Activated T-cell treated with anti-CD3 and anti-CD28 coated beads, Interleukin-2, amount 50 U/mL, for 24 hours (primary cell): ENCODE data around the gene GUCA2B.

Experiments
- DNase-seq: peaks from one replicate; pipeline ENCODE4 v3.0.0-alpha.2; 2020
- H3K27ac Mint-ChIP-seq: 2 replicates; pipeline ENCODE4 v1.8.0; 2020; ENCODE audit warnings: mild to moderate bottlenecking, mixed read lengths
- H3K27me3 Mint-ChIP-seq: 2 replicates; pipeline ENCODE4 v1.8.0; 2020; ENCODE audit warnings: mixed read lengths
- H3K36me3 Mint-ChIP-seq: 2 replicates; pipeline ENCODE4 v1.8.0; 2020; ENCODE audit warnings: low read depth, mixed read lengths
- H3K4me1 Mint-ChIP-seq: 2 replicates; pipeline ENCODE4 v1.8.0; 2020; ENCODE audit warnings: low read depth, mixed read lengths
- H3K4me3 Mint-ChIP-seq: 2 replicates; pipeline ENCODE4 v1.8.0; 2020; ENCODE audit warnings: mild to moderate bottlenecking, moderate library complexity, mixed read lengths
- H3K9me3 Mint-ChIP-seq: 2 replicates; pipeline ENCODE4 v1.8.0; 2020; ENCODE audit warnings: mixed read lengths

The GUCA2B gene

DNA sequence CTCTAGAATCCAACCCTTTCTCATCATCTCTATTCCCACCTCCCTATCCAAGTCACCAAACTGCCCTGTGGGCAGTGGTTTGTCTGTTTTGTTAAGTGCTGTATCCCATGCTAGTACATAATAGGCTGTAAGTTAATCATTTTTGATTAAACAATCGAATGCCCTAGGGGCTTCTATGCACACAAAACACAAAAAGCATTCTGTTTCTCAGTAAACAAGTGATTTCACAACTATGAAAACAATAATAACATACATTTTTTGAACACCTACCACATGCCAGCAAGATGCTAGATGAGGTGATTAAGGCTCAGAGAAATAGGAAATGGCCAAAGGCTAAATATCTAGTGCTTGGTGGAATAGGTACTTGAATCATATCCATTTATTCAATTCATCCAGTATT is 5.0 kb upstream of the GUCA2B start:
- H3K4me3 Mint-ChIP-seq: no peak overlapping the region
- H3K9me3 Mint-ChIP-seq: no peaks in the 10 kb centered on the region
- peaks cover 5% of the 10 kb centered on the region for H3K4me1 Mint-ChIP-seq
- no peaks in the 10 kb centered on the region for H3K36me3 Mint-ChIP-seq
- no peak overlapping the region for H3K27ac Mint-ChIP-seq
- peaks cover 14% of the 10 kb centered on the region for H3K27me3 Mint-ChIP-seq
- no peak for DNase-seq

DNA sequence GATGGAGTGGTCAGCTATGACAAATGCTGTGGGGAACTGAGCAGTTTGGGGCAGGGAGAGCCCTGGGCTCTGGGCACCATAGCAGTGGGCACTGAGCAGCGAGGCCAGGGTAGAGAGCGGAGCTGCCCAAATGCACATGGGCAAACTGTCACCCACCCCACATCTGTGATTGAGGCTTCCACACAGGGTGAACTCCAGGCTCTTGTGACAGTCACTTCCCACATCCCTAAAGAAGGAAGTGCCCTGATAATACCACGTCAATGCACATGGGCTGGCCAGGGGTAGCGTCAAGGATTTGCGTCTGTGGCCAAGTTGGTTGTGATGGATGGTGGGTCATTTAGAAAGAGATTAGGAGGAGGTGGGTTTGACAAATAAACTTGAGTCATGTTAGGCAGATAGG is 2.6 kb upstream of the GUCA2B start:
- no peak for DNase-seq
- no peaks in the 10 kb centered on the region for H3K36me3 Mint-ChIP-seq
- no peak overlapping the region for H3K27ac Mint-ChIP-seq
- H3K9me3 Mint-ChIP-seq: no peaks in the 10 kb centered on the region
- H3K4me3 Mint-ChIP-seq: no peak overlapping the region
- H3K4me1 Mint-ChIP-seq: no peaks in the 10 kb centered on the region
- peaks cover 4% of the 10 kb centered on the region for H3K27me3 Mint-ChIP-seq

DNA sequence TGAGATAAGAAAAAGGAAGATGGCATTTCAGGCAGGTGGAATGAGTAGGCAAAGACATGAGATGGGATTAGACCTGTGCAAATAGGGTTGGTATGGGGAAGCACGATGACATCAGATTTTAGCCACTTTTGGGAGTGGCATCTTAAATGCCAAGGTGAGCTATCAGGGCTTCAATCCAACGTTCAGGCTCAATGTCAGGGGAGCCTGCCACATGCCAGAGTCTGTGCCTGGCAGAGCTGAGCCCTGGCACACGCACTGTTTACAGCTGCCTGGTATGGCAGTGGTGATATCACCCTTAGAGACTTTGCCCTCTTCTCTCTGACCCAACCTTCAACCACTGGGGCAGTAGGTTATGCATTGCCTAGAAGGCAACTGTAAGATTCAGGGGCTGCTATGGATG is 1.1 kb upstream of the GUCA2B start:
- no peak overlapping the region for H3K27ac Mint-ChIP-seq
- H3K4me1 Mint-ChIP-seq: no peaks in the 10 kb centered on the region
- H3K36me3 Mint-ChIP-seq: no peaks in the 10 kb centered on the region
- no peak for DNase-seq
- H3K4me3 Mint-ChIP-seq: no peak overlapping the region
- H3K9me3 Mint-ChIP-seq: no peaks in the 10 kb centered on the region
- peaks cover 4% of the 10 kb centered on the region for H3K27me3 Mint-ChIP-seq

DNA sequence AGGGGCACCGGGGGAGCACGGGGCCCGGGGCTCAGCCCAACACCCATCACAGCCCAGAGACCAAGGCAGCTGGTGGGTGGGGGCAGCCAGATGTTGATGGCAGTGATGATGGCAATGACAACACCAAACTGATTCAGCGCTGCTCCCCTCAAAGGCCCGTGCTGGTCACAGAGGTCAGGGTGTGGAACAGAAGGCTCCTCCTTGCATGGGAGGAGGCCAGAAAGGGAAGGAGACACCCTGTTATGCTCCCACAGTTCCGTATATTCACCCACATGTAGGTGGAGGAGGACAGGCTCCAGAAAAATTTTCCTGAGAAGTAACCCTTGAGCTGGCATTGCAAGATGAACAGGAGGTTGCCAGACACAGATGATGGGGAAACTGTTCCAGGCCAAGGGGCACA is 414 bp downstream of the GUCA2B start:
- Mint-ChIP-seq H3K27me3 (peaks cover 4% of the 10 kb centered on the region), H3K27ac (no peak overlapping the region), H3K4me3 (no peak overlapping the region), H3K4me1 (peaks cover 7% of the 10 kb centered on the region), H3K9me3 (no peaks in the 10 kb centered on the region), H3K36me3 (no peaks in the 10 kb centered on the region)
- DNase-seq: no peak

DNA sequence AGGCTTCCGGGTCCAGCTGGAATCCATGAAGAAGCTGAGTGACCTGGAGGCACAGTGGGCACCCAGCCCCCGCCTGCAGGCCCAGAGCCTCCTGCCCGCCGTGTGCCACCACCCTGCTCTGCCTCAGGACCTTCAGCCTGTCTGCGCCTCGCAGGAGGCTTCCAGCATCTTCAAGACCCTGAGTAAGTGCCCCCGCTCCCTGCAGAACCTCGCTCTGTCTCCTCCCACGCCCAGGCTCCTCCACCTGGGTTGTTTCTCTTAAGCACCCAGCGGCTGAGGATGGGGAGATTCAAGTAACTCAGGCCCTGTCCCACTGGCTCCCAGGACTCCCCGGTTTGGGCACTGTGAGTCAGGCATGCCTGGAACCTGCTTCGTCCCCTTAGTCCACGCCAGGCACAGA is 1.5 kb downstream of the GUCA2B start:
- Mint-ChIP-seq H3K27ac (no peak overlapping the region), H3K9me3 (no peaks in the 10 kb centered on the region), H3K36me3 (no peaks in the 10 kb centered on the region), H3K4me1 (peaks cover 7% of the 10 kb centered on the region), H3K4me3 (no peak overlapping the region), H3K27me3 (peaks cover 4% of the 10 kb centered on the region)
- no peak for DNase-seq

DNA sequence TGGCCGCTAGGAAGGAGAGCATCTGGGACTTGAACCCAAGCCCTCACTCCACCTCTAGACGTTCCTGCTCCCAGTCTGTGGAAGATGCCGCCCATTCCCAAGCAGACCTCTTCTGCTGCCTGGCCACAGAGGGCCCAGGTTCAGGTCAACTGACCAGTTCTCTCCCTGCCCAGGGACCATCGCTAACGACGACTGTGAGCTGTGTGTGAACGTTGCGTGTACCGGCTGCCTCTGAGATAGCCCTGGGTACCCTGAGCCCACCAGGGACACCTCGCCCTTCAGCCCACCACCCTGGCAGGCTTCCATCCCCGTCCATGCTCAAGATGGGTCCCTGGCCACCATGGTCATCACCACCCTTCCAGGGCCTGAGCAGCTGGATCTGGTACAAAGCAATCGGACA is 2.2 kb downstream of the GUCA2B start:
- no peaks in the 10 kb centered on the region for H3K9me3 Mint-ChIP-seq
- H3K36me3 Mint-ChIP-seq: no peaks in the 10 kb centered on the region
- H3K27ac Mint-ChIP-seq: no peak overlapping the region
- peaks cover under 1% of the 10 kb centered on the region for H3K27me3 Mint-ChIP-seq
- DNase-seq: no peak
- no peak overlapping the region for H3K4me3 Mint-ChIP-seq
- H3K4me1 Mint-ChIP-seq: peaks cover 7% of the 10 kb centered on the region

DNA sequence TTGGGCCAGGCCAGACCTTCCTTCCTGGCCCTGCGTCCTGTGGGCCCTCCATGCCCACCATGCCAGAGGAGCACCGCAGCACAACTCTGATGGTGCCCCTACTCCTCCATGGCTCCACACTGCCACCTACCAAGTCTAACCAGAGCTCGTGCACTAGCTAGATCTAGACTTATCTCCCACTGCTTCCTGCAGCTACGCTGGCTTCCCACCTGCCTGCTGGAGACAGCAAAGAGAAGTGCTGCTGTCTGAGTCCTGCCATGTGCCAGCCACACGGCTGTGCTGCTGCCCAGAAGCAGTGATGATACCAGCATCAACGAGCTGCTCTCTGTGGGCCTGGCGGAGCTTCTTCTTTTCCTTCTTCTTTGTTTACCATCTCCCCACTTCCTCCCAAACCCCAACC is 4.5 kb downstream of the GUCA2B start:
- DNase-seq: no peak
- Mint-ChIP-seq H3K27ac (no peak overlapping the region), H3K4me3 (no peak overlapping the region), H3K4me1 (peaks cover 7% of the 10 kb centered on the region), H3K9me3 (peaks cover 10% of the 10 kb centered on the region), H3K27me3 (peaks cover 5% of the 10 kb centered on the region), H3K36me3 (no peaks in the 10 kb centered on the region)

DNA sequence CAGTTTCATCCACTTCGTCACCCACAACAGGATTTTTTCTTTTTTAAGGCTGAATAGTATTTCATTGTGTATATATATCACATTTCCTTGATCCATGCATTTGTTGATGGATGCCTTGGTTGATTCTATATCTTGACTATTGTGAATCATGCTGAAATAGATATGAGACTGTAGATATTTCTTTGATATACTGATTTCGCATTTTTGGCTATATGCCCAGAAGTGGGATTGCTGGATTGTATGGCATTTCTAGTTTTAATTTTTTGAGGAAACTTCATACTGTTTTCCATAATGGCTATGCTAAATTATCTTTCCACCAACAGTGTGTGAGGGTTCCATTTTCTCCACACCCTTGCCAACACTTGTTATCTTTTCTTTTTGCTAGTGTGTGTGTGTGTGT is 5.0 kb downstream of the GUCA2B start:
- no peak for DNase-seq
- peaks cover 7% of the 10 kb centered on the region for H3K27me3 Mint-ChIP-seq
- no peaks in the 10 kb centered on the region for H3K36me3 Mint-ChIP-seq
- H3K4me3 Mint-ChIP-seq: no peak overlapping the region
- H3K4me1 Mint-ChIP-seq: peaks cover 7% of the 10 kb centered on the region
- H3K27ac Mint-ChIP-seq: no peak overlapping the region
- H3K9me3 Mint-ChIP-seq: peaks cover 10% of the 10 kb centered on the region

DNA sequence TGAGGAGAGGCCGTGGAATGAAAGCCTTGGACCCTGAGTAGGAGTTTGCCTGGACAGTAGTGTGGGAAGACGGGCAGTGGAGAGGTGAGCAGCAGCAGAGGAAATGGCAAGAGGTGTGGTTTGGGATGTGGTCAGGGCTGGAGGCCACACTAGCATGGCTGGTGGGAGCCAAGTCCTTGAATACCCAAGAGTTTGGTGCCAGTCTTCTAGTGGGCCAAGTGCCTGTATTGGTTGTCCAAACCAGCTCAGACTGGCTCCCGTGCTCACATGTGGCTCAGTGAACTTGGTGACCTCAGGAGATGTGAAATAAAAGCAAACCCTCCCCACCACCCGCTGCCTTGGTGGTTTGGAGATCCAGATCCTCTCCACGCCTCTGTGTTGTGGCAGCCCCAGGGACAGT is 9.0 kb downstream of the GUCA2B start:
- Mint-ChIP-seq H3K27ac (no peak overlapping the region), H3K9me3 (peaks cover 10% of the 10 kb centered on the region), H3K27me3 (peaks cover 7% of the 10 kb centered on the region), H3K36me3 (no peaks in the 10 kb centered on the region), H3K4me3 (no peak overlapping the region), H3K4me1 (peaks cover 7% of the 10 kb centered on the region)
- DNase-seq: no peak

DNA sequence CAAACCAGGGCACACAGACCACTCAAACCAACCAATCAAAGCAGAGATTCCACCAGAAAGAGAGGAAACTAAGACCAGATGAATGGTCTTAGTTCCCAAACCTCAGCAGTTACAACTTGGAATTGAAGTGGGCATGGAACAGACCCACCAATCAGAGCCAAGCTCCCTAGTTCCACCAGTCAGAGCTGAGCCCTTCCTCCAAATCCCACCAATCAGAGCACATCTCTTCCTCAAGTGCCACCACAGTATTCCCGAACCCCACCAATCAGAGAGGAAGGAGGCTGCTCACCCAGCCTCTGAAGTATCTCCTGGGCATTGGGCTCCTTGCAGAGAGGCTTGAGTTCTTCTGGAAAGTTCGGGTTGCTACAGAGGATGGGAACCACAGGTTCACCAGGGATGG is 9.9 kb downstream of the GUCA2B start:
- Mint-ChIP-seq H3K4me3 (no peak overlapping the region), H3K27ac (no peak overlapping the region), H3K4me1 (no peaks in the 10 kb centered on the region), H3K9me3 (peaks cover 10% of the 10 kb centered on the region), H3K27me3 (peaks cover 7% of the 10 kb centered on the region), H3K36me3 (no peaks in the 10 kb centered on the region)
- DNase-seq: no peak

DNA sequence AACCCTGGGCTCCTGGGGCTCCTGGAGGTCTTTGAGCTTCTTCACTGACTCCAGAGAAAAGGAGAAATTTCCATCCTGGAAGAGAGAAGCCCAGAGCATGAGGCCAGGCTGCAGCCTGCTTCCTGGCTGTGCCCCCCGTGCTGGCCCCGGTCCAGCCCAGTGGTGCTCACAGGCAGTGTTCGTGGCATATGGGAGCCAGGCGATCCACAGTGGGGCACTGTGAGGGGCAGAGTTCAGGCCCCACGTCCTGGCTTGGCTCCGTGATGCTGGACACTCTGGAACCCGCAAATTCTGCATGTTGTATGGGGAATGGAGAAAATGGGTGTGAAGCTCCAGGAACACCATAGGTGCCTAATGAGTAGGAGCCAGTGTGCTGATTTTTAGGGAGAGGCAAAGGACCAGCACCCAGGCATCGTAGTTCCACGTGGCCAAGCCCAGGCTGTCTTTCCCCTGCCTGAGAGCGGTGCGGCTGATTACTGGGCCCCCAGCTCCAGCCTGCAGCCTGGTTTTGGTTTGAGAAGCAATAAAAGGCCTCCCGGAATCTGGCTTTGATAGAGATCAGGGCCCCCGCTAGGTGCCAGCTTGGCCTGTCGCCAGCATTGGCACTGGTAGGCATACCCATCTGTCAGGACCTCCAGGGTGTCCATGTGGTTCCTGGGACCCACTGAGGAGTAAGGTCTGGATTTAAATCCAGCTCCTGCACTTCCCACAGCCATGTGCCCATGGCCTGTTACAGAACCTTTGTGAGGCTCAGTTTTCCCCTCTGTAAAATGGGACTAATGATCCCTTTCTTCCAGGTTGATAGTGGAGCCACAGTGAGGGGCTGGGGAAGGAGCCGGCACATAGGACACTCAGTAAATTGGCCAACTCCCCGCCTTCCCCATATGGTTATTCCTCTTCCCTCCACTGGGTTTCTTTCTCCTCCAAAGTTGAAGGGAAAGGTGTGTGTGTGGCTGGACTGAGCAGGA is 10.6 kb downstream of the GUCA2B start:
- DNase-seq: no peak
- H3K27me3 Mint-ChIP-seq: peaks cover 7% of the 10 kb centered on the region
- no peaks in the 10 kb centered on the region for H3K4me1 Mint-ChIP-seq
- H3K9me3 Mint-ChIP-seq: peaks cover 10% of the 10 kb centered on the region
- no peaks in the 10 kb centered on the region for H3K36me3 Mint-ChIP-seq
- H3K4me3 Mint-ChIP-seq: no peak overlapping the region
- H3K27ac Mint-ChIP-seq: no peak overlapping the region

DNA sequence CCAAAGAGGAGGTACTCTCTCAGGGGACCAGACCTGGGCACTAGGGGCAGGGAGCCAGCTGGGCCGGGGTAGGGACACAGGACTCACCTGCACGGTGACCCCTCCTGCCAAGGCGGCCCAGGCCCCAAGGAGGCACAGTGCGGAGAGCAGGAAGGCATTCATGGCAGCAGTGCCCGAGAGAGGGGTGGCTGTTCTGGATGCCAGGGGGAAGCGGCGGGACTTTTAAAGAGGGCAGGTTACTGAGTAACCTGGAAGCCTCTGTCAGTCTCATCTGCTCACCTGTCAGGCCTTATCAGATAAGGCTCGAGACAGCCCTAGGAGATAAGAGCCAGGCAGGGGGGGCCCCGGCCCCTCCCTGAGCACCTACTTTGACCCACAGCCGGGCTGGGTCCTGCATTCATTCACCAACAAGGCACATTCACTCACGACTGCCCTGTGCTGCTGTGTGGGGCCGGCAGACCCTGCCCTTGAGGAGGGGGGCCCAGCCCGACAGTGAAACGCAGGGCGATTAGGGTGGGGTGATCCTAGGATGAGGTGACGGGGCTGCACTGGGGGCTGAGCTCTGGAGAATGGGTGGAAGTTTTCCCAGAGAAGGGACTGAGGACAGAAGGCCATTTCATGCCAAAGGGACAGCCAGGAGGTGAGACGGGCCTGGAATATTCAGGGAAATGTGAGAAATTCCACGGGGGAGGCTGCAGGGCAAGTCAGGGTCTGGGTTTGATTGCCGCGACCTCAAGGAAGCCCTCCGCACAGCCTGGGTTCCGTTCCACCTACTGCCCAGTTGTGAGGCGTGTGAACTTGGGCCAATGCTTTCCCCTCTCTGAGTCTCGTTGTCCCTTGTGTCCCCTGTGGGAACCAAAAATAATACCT is 11.6 kb downstream of the GUCA2B start, which contains the start of gene GUCA2A:
Gene GUCA2A, minus strand, starts transcription at position 195 of the 870 bp plus-strand sequence. Its CDS starts 33 bp downstream, at position 162.
- Mint-ChIP-seq H3K4me3 (no peak within 1 kb of the TSS), H3K4me1 (no peaks in the 10 kb centered on the region), H3K27ac (no peak within 1 kb of the TSS), H3K36me3 (no peaks in the 10 kb centered on the region), H3K27me3 (peaks cover 7% of the 10 kb centered on the region), H3K9me3 (peaks cover 10% of the 10 kb centered on the region)
- no peak for DNase-seq

DNA sequence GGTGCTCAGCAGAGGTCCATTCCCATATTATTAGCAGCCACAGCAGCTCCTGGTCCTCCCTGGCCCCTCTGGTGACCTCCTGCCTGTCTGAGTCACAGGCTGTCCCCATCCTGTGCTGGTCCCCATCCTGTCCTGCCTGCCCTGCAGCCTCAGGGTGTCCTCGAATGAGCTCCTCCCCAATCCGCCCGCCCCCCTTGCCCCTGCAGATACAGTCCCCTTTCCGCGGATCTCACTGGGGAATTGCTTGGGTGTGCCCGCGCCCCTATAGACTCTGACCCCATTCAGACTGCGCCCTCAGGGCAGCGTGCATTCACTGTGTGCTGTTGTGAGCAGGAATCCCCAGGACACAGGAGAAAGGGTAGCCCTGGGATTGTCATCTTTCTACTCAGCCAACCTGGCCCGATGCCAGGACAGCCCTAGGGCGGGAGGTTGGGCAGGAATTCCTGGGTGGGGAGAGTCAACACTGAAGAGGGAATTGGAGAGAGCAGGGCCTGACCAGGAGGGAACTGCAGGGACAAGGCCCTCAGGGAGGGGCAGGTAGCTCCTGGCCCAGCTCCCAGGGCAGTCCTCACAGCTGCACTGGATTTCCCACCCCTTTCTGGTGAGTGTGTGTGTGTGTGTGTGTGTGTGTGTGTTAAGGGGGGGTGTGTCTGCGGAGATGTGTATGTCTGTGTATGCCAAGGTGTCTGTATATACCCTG is 12.5 kb downstream of the GUCA2B start:
- peaks cover 7% of the 10 kb centered on the region for H3K27me3 Mint-ChIP-seq
- no peaks in the 10 kb centered on the region for H3K36me3 Mint-ChIP-seq
- no peaks in the 10 kb centered on the region for H3K4me1 Mint-ChIP-seq
- H3K9me3 Mint-ChIP-seq: peaks cover 7% of the 10 kb centered on the region
- H3K27ac Mint-ChIP-seq: no peak overlapping the region
- no peak overlapping the region for H3K4me3 Mint-ChIP-seq
- DNase-seq: no peak

DNA sequence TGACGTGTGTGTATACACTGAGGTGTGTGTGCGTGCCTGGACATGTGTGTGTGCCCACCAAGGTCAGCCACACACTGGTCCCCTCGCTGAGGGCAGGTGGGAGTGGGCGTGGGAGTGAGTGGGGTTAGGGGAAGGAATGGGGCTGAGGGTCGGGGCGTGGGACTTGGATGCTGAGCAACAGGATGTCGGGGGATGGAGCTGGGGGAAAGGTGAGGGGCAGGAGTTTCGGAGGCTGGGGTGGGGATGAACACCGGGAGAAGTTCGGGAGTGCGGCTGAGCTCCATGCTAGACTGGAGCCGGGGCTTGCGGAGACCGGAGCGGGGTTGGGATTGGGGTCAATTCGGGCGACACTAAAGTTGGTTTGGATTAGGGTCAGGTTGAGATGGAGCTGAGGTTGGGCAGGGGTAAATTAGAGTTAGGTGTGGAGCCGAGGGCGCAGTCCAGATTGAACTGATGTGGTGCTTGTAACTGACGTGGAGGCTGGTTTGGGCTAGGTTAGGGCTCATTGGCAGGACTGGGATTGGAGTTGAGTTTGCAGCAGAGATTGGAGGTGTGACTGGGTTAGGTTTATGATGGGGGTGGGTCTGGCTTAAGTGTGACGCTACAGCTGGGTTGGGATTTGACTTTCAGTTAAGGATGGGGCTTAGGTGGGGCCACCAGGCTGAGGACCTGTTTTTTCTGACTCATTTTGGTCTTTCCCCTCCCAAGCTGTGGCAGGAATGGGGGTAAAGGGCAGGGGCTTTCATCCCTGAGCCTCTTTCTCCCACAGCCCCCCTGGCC is 14.6 kb downstream of the GUCA2B start:
- Mint-ChIP-seq H3K4me3 (no peak overlapping the region), H3K27me3 (peaks cover 2% of the 10 kb centered on the region), H3K4me1 (no peaks in the 10 kb centered on the region), H3K9me3 (no peaks in the 10 kb centered on the region), H3K27ac (no peak overlapping the region), H3K36me3 (no peaks in the 10 kb centered on the region)
- DNase-seq: no peak
